Epidermal melanocyte (primary cell): ENCODE data around the gene RHOU.

Experiments used
- DNase-seq: peaks from one replicate; pipeline ENCODE4 v3.0.0; 2011; ENCODE audit warnings: low spot score; ENCODE audit not compliant: insufficient read length

Gene RHOU

DNA sequence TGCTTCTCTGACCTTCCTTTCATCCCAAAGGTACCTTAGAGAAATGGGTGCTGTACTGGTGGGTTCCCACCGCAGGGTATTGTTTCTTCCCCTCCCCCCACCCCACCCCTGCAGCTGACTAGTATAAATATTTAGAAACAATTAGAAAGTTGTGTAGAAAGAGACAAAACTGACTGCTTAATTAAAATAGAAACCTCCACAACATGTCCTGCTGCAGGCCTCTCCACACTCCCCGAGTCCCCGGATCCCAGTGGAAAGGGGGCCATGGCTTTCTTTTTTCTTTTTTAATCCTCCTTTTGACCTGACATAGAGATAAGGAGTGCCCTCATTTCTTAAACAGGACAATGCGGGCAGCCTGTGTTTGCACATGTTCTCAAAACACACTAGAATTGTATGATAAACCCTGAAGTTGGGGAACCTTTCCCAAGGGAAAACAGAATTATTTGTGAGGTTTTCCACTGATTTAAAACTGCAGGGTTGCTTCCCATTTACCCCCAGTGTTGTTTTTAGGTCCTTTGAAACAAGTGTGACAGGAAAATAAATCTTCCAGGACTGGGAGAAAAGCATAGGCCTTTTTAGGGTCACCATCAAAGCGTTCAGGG is 1.7 kb downstream of the RHOU start:
- DNase-seq, result no peak

DNA sequence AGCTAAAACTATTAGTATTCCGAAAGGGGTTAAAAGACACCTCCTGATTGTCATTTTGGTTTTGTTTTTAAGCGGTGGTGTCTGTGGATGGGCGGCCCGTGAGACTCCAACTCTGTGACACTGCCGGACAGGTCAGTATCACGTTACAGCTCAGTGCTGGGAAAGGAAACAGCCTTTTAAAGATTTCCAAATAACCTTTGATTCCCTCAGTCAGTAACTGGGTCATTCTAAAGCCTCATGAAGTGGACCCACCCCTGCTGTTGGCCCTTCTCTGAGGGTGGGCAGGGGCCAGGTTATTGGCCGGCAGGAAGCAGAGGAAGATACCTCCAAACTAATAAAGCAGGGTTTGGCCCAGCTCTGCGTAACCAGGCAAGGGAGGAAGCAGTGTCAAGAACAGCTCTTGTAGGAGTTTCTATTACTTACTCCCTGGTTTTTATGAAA is 2.3 kb downstream of the RHOU start:
- DNase-seq, result no peak

DNA sequence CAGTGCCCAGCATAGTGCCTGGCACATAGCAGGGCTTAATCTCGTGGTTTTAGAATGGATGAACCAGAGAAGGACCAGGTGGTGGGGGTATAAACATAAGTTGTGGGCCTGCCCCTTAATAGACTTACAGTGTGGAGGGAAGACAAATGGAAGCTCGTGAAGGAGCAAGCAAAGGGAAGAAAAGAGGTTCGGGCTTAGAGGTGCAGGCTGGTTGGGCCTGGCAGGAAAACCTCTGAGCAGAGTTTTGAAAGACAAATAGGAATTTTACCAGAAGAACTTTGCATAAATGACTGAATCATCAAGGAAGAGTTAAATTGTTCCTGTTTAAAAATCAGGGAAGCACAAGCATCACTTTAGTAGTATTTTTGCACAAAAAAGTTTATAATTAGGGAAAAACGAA is 4.5 kb downstream of the RHOU start:
- no peak for DNase-seq

DNA sequence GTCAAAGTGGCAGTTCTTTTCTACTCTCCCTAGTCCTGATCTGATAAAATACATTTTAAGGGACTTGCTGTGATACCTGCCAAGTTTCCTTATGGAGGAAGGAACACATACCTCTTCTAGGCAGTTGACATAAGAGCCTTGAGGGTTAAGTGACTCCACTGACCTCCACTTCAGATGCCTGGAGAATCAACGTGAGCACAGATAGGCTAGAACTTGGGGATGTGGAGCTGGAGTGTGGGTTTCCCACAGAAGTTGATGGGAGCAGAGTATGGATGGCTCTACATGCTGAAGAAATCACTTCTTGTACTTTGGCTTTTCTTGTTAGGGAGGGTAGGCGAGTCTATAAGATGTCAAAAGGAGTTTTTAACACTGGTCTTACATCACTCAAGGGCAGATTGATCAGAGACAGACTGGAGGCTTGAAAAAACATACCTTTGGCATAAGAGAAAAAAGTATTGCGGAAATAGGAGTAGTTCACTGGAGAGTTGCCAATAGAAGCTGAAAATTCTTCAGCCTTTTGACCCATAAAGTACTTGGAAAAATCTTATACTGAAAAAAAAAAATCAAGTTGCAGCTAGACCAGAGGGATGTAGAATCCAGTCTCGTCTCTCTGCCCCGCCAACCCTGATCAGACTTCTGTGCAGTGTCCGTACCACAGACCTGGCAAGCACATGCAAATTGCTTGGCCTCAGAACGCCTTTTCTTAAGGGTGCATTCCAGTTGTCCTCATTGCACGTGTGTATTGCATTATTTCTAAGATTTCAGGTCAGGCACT is 5.5 kb downstream of the RHOU start:
- no peak for DNase-seq

DNA sequence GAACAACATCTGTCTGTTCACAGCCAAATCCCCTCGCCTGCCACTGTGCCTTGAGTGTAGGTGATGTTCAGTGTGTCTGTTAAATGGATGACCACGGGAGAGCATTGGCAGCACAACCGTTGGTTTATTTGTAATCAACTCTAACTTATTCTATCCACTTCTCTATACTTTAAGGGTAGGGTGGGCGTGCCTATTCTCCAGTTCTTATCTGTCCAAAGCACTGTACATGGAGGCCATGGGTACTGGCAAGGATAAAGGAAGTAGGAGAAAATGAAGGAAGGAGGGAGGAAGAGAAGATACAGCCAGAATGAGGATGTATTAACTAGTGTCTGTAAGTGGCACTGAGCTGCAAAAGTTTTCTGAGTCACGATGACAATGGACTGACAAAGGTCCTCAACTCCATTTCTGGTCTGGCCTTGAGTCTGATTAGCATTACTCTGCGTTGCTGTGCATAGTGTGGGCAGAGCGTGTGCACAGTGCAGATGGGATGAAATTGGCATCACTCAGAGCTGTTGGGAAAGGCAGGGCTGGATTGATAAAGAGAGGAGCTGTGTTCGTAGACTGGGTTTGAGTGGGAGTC is 7.1 kb downstream of the RHOU start:
- no peak for DNase-seq

DNA sequence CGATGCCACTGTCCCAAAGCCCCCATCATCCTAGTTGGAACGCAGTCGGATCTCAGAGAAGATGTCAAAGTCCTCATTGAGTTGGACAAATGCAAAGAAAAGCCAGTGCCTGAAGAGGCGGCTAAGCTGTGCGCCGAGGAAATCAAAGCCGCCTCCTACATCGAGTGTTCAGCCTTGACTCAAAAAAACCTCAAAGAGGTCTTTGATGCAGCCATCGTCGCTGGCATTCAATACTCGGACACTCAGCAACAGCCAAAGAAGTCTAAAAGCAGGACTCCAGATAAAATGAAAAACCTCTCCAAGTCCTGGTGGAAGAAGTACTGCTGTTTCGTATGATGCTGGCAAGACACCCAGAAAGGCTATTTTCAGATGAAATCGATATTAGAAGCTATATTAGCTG is 8.1 kb downstream of the RHOU start:
- DNase-seq, result no peak

DNA sequence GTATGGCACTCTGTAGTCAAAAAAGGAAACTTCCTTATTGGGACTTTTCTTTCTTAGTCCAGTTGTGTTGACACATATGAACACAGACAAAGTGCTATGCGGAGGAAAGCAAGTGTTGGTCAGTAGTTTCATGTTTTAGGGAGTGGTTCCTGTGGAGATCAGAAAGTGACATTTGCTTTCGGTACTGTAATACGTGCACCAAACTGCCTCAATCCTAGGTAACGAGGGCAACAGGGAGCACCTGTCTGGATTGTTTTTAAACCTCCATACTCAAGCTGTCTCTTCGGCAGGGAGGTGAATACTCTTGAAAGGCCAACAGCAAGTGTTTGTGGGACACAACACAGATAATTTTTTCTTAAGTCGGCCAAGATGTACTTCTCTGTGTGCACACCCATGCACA is 9.1 kb downstream of the RHOU start:
- no peak for DNase-seq

DNA sequence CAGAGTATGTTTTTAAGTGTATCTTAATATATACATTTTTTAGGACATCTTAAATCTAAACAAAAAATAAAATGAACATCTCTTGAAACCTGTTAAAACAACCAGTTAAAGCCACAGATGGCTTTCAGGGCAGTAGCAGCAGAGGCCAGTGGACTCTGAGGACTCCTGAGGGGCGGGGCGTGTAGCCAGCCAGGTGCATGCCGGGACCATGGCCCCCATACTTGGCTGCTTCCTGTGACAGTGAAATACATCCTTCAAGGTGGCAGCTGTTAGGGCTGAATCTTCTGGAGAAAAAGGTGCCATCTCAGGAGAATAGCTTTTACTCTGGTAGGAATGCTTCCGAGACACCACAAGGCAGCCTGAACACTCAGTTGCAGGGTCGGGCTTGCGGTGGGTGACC is 9.6 kb downstream of the RHOU start:
- DNase-seq, result no peak

DNA sequence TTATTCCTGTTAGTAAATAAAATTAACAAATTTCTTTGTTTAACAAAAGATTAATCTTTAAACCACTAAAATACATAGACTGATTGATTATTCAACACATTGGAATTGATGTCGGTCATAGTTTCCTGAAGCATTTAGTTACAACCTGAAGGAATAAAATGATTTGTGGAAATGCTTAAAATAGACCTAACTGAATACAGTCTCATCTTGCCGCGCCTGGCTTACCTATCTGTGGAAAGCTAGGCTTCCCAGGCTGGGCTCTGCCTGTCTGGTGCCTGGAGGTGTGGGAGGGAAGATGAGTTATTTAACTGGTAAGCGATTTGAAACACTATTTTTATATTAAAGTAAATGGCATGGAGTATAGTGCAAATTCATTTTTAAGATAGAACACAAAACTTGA is 10.2 kb downstream of the RHOU start:
- no peak for DNase-seq

DNA sequence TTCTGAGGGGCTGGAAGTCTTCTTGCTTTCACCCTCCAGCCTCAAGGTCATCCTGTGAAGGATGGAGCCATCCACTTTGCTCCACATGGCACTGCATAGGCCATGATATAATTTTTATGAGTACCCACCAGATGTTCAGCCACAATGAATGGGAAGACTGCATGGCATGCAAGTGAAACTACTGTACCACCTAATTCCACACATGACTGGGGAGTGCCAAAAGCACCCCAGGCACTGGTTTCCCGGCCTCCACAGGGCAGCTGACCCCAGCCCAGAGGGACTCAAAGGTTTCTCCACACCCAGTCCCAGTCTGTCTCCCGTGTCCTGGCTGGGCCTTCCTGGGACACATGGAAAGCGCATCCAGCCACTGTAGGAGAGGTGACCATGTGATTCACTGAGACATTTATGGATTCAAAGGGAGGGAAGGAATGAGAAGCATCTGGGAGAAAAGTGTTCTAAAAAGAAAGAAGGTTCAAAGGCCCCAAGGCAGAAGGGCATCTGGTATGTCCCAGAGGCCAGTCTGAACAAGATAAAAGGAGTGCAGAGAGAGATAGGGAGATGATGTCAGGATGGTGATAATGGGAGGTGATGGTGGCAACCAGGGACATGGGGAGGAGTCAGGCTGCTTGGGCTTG is 12.1 kb downstream of the RHOU start:
- no peak for DNase-seq

DNA sequence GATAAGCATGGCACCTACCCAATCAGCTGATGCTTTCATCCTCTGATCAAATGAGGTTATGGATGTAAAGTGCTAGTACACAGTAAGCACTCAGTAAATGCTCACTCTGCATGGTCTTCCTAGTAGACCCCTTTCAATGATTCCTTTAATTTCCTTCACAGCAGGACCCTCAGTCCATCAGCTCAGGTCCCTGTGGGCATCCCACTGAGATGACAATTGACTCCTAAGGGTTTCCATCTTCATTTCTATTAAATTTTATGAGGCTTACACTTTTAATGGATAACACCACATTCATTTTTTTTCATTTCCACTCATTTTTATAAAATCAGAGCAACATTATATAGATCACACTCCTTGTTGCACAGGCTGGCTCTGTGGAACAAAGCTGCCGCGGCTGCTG is 12.8 kb downstream of the RHOU start:
- DNase-seq, result no peak

DNA sequence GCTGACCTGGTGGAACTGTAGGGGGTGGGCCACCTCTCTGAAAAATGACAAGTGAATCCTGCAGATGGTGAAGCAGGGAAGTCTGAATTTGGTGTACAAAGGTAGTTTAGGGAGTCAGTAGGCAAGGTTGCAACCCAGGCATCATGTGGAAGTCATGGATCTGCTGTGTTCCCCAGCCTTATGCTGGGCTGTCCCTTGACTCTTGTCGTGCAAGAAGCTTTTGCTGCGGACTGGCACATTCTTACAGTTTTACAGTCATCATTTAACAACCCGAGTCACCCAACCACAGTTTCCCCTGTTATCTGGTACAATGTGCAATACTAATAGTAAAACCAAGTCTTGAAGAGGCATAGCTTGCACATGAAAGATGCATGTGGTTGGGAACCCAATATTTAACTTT is 13.2 kb downstream of the RHOU start:
- DNase-seq, result no peak

DNA sequence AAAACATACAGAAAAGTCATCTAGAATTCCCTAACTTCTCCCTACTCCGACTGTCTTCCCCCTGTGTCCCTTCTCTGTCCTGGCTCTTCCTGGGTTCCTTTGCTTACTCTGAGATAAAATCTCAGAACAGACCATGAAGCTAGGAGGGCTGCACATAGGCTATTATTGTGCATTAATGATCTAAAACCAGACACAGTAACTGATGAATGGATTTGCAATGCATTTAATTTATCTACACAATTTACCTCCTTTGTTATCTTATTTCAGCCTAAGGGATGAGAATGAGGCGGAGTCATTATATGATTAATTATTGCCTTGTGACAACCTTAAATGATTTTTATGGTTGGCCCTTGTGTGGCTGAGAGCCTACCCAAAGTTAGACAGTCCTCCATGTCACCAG is 14.5 kb downstream of the RHOU start:
- no peak for DNase-seq

DNA sequence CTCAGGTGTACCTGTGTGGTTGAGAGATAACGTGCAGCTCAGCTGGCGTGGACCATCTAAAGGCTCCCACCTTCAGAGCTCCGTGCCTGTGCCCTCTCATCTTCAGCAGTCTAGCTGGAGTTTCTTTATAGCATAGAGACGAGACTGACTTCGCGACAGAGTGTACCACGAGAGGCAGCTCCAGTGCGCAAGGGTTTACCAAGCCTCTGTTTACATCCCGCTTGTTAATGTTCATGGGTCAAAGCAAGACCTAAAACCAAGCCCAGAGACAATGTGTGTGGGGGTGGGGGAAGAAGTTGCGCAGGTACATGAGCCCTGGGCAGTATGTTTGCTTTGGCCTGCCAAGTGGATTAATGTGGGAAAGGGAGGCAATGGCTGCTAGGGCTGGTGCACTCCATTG is 15.6 kb downstream of the RHOU start:
- DNase-seq, result no peak

DNA sequence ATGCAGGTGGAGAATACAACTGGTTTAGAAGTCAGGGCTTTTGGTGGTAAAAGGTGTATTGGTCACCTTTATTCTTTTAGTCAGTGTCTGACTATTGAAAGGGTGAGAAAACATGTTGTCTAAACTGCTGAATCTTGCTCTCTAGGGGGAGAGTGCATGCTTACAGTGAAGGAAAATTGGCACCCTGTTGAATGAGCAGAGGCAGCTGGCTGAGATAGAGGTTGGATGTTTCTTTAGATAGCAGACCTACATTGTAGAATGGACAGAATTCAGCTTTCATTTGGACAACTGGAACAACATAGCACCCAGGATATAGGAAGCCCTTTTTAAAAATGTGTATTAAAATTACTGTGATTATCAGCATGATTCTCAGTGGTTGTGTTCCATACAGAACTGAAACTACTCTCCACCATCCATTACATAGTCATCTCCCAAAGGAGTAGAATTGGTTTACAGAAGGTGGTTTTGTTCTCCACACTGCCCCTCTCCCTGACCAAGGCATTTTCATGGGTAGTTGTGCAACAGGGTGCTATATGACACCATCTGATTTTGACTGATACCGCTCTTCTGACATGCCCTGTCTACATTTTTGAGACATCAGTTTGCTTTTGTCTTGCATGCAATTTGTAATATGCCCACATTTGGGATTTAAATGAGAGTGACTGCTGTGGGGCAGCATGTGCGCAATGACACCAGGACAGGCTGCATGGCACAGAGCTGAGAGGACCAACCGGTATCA is 16.2 kb downstream of the RHOU start:
- no peak for DNase-seq

DNA sequence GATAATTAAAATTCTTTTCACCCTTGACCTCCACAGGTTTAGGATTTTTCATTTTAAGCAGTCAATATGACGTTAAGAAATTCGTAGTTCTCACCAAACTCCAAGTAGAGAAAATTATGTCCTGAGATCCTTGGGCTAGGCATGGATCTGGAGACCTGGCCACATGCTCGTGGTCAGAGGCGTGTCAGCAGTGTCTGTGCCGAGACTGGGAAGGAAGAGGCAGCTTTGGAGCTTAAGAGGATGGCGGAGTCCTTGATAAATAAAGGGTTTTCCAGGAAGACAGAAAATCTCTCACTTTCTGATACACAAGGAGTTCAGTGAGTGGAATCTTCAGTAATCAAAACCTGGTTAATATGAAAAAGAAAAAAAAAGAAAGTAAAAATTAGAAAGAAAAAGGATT is 17.0 kb downstream of the RHOU start:
- DNase-seq, result no peak

DNA sequence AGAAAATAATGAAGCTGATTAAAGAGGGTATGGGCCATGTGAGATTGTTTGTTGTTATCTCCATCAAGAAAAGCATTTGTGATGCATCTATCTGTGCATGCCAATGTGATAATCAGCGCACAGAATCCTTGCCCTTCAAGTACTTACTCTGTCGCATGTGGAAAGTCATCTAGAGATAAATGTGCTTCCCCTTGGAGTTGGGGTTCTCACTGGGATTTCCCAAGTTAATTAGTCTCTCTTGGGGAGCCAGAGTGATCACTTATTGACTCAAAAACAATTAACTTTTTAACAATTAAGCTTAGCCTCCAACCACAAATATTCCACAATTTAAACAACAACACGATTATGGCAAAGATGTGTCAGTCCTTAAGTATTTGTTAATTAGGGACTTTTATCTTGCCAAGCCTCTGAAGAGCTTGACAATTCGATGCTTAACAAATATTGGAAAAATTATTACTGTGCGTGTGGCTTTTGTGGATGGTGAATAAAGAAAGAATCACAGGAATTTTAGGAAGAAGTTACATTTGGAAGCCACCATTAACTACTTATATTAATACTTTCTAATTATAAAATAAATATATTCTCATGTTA is 17.5 kb downstream of the RHOU start:
- DNase-seq, result no peak

DNA sequence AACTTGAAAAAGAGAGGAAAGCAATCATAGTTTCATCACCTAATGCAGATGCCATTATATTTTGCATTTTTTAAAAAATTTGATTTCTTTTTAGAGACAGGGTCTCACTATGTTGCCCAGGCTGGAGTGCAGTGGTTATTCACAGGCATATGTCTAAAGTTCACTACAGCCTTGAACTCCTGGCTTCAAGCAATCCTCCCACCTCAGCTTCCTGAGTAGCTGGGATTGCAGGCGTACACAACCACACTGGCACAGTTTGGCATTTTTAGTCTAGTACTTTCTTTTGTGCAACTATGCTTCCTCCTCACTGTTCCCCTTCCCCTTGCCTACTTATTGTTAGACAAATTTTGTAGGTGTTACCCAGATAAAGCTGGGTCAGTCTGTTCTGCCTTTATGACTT is 18.0 kb downstream of the RHOU start:
- DNase-seq, result no peak

DNA sequence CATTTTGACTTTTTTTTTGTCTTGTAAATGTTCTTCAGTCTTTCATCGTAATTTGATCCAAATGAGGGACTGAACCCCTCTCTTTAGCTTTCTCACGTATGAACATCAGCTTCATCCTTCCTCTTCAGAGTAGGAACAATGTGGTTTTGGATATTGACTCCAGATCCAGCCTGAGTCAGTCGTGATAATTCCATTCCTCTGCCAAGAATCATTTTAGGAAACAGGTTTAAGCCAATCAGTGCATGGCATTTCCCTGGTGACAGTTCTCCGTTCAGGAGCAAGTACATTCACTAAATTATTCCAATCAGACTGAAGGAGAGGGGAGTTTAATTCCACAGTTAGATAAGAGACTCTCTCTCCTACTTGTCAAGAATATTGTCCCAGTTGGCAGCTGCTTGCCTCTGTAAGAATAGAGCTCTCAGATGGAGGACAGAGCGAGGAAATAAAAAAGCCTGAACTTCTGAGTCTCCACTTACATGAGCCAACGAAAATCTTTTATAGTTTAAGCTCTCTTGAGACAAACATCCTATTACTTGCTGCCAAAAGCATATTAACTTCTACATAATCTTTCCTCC is 18.6 kb downstream of the RHOU start:
- DNase-seq, result no peak

DNA sequence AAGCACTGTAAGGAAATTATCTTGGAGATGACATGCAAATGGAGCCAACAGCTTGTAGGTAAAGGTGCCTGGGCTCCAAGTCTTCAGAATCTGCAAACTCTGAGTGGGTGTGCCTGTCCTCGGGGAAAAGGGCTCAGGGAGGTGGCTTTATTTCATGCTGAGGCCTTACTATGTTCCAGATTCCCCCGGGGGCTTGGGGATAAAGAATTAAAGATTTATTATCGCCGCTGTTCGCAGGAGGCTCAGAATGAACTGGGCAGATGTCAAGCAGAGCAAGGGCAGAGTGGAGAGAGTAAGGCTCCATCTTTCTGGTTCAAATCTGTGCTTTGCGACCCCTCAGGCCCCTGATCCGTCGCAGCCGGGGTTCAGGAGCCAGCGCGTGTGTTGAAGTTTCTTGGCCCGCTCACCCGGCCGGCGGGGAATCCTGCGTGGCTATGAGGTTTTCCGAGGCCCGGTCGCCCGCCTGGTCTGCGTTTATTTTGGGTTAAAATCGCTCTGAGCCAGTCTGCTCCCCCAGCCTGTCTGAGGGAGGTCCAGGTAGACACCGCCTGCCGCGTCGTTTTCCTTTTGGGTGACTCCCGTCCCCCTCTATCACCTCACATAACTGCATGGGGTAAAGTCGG is 19.5 kb downstream of the RHOU start:
- DNase-seq, result no peak

DNA sequence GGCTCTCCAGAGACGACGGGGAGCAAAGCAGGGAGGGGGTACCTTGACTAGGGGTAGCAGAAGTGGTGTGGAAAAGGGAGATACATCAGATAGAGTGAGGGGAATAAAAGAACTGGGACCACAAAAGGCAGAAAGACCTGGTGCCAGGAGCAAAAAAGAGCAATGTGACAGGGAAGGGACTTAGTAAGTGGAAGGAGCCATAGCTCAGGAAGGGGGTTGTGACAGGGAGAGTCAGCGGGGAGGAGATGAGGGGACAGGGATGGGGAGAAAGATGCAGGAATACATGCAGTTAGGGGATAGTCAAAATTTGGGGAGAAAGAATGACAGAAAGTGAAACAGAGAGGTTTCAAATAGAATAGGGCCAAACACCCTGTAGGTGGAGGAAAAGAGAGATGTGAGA is 20.5 kb downstream of the RHOU start:
- no peak for DNase-seq
